Small intestine (tissue), 7 donors: ENCODE data around the gene MUC16. TPM values are rescaled to one million over a fixed set of nuclear protein-coding genes. Genes with fewer than 3 reads are reported as not detected.

ENCODE experiments used
- DNase-seq, 2 donors: peaks; one replicate each; pipeline versions ENCODE4 v3.0.0 to v3.0.0-alpha.2; 2013
- FAIRE-seq: peaks from 2 replicates; lab custom pipeline; 2012; peaks lifted over from hg19 to GRCh38; lab: Jason Lieb, UNC
- H3K27ac ChIP-seq, 3 donors: one replicate each; pipeline ENCODE4 v1.5.1; 2013; ENCODE audit warnings: low read length in 2 of 3, mild to moderate bottlenecking in 2 of 3, control low read depth in 1 of 3, inconsistent platforms in 1 of 3, low read depth in 1 of 3, moderate library complexity in 1 of 3
- H3K27me3 ChIP-seq, 3 donors: one replicate each; pipeline ENCODE4 v1.6.1; 2013; ENCODE audit warnings: low read length in 3 of 3, inconsistent platforms in 1 of 3; ENCODE audit not compliant: control insufficient read depth in 3 of 3, insufficient read depth in 3 of 3
- H3K36me3 ChIP-seq, 3 donors: one replicate each; pipeline ENCODE4 v1.6.1; 2013; ENCODE audit warnings: low read length in 3 of 3, inconsistent platforms in 1 of 3, low read depth in 1 of 3, mild to moderate bottlenecking in 1 of 3, moderate library complexity in 1 of 3; ENCODE audit not compliant: control insufficient read depth in 3 of 3, insufficient read depth in 2 of 3
- H3K4me1 ChIP-seq, 3 donors: one replicate each; pipeline ENCODE4 v1.6.1; 2013; ENCODE audit warnings: low read length in 2 of 3, inconsistent platforms in 1 of 3, low read depth in 1 of 3, mild to moderate bottlenecking in 1 of 3, moderate library complexity in 1 of 3; ENCODE audit not compliant: control insufficient read depth in 3 of 3, insufficient read depth in 2 of 3
- H3K4me3 ChIP-seq, 3 donors: one replicate each; pipeline ENCODE4 v1.5.1; 2013; ENCODE audit warnings: low read length in 3 of 3, control low read depth in 1 of 3, inconsistent platforms in 1 of 3, low read depth in 1 of 3, mild to moderate bottlenecking in 1 of 3, moderate library complexity in 1 of 3
- H3K9me3 ChIP-seq, 2 donors: one replicate each; pipeline ENCODE4 v1.6.1; 2013; ENCODE audit warnings: low read depth in 1 of 2, low read length in 1 of 2; ENCODE audit not compliant: control insufficient read depth in 2 of 2, insufficient read depth in 1 of 2
- WGBS, 3 donors: extraction: QIAGEN DNeasy Blood & Tissue Kit; methylation state at CpG; one replicate each; pipeline ENCODE4 v1.1.7; 2013; 5-methylcytosine and 5-hydroxymethylcytosine counted together
- polyA plus RNA-seq, 4 donors: library from polyadenylated mRNA; stranded (reverse) in 3 of 4; unstranded in 1 of 4; fragments of 200-250 nt in 3 of 4; fragments of 120-200 nt in 1 of 4; gene quantifications; one replicate each; pipeline versions ENCODE4 v1.2.1 to v1.2.3, GENCODE V29; 2013
- donor health status: healthy with polysubstance abuse.
- donor health status: control.
- donor health status: control.
- donor health status: Bipolar disorder and iron deficiency.
- donor health status: healthy.

Gene MUC16
- polyA plus RNA-seq, 4 donors = under 0.01 TPM; not detected in 3

- FAIRE-seq (no peak), DNase-seq (no peak)
- 75 to 86% (median 78%) methylated on average over 27 of the region's 27 CpGs for WGBS, 3 donors
- Histone ChIP-seq H3K27ac (no peak overlapping the region), H3K4me3 (no peak overlapping the region), H3K4me1 (no peaks in the 10 kb centered on the region), H3K9me3 (no peaks in the 10 kb centered on the region), H3K27me3 (no peaks in the 10 kb centered on the region), H3K36me3 (no peaks in the 10 kb centered on the region)
Observed at GRCh38 chr19:9018163-9018875, 8.1 kb upstream of the MUC16 start.

- H3K27ac ChIP-seq = no peak overlapping the region
- peaks cover 0 to 2% (median 0%) of the 10 kb centered on the region in 3 donors for H3K27me3 ChIP-seq
- no peak for FAIRE-seq
- H3K36me3 ChIP-seq = no peaks in the 10 kb centered on the region
- H3K9me3 ChIP-seq = no peaks in the 10 kb centered on the region
- no peak overlapping the region for H3K4me3 ChIP-seq
- 13 to 39% (median 29%) methylated on average over 7 of the region's 7 CpGs for WGBS, 3 donors
- H3K4me1 ChIP-seq = no peaks in the 10 kb centered on the region
- no peak for DNase-seq
Observed at GRCh38 chr19:9014803-9015202, 4.6 kb upstream of the MUC16 start.

- H3K4me3 ChIP-seq = no peak overlapping the region
- DNase-seq (no peak), FAIRE-seq (no peak)
- H3K9me3 ChIP-seq = no peaks in the 10 kb centered on the region
- no peak overlapping the region for H3K27ac ChIP-seq
- no peaks in the 10 kb centered on the region for H3K4me1 ChIP-seq
- peaks cover 0 to 2% (median 0%) of the 10 kb centered on the region in 3 donors for H3K27me3 ChIP-seq
- 85 to 92% (median 91%) methylated on average over 1 of the region's 1 CpG for WGBS, 3 donors
- H3K36me3 ChIP-seq = no peaks in the 10 kb centered on the region
Observed at GRCh38 chr19:9013988-9014387, 3.8 kb upstream of the MUC16 start.

- Histone ChIP-seq H3K4me1 (no peaks in the 10 kb centered on the region), H3K36me3 (no peaks in the 10 kb centered on the region), H3K27ac (no peak overlapping the region), H3K4me3 (no peak overlapping the region), H3K27me3 (peaks cover 0 to 2% (median 0%) of the 10 kb centered on the region in 3 donors), H3K9me3 (no peaks in the 10 kb centered on the region)
- no peak for DNase-seq
- no peak for FAIRE-seq
- 62 to 67% (median 67%) methylated on average over 2 of the region's 2 CpGs for whole genome bisulfite sequencing, 3 donors
Observed at GRCh38 chr19:9011875-9012274, 1.7 kb upstream of the MUC16 start.

GRCh38 chr19:9010693-9011092, 484 bp upstream of the MUC16 start:
- H3K36me3 ChIP-seq = no peaks in the 10 kb centered on the region
- no peak for DNase-seq
- H3K9me3 ChIP-seq = no peaks in the 10 kb centered on the region
- FAIRE-seq = no peak
- H3K27me3 ChIP-seq = peaks cover 0 to 2% (median 0%) of the 10 kb centered on the region in 3 donors
- H3K4me1 ChIP-seq = no peaks in the 10 kb centered on the region
- no peak overlapping the region for H3K27ac ChIP-seq
- H3K4me3 ChIP-seq = no peak overlapping the region
- 55 to 76% (median 71%) methylated on average over 12 of the region's 12 CpGs for WGBS, 3 donors

- DNase-seq (no peak), FAIRE-seq (no peak)
- no peaks in the 10 kb centered on the region for H3K36me3 ChIP-seq
- WGBS, 3 donors = 72 to 80% (median 75%) methylated on average over 10 of the region's 10 CpGs
- H3K4me1 ChIP-seq = no peaks in the 10 kb centered on the region
- H3K27me3 ChIP-seq = peaks cover 0 to 2% (median 0%) of the 10 kb centered on the region in 3 donors
- no peak overlapping the region for H3K27ac ChIP-seq
- no peaks in the 10 kb centered on the region for H3K9me3 ChIP-seq
- H3K4me3 ChIP-seq = no peak overlapping the region
Observed at GRCh38 chr19:9009431-9009830, 778 bp downstream of the MUC16 start.

- Histone ChIP-seq H3K27ac (no peak overlapping the region), H3K36me3 (no peaks in the 10 kb centered on the region), H3K27me3 (peaks cover 0 to 2% (median 0%) of the 10 kb centered on the region in 3 donors), H3K4me3 (no peak overlapping the region), H3K9me3 (no peaks in the 10 kb centered on the region), H3K4me1 (no peaks in the 10 kb centered on the region)
- no peak for FAIRE-seq
- WGBS, 3 donors = 33 to 60% (median 48%) methylated on average over 10 of the region's 10 CpGs
- no peak for DNase-seq
Observed at GRCh38 chr19:9008667-9009066, 1.5 kb downstream of the MUC16 start.

GRCh38 chr19:9000933-9001332, 9.3 kb downstream of the MUC16 start:
- Histone ChIP-seq H3K9me3 (no peaks in the 10 kb centered on the region), H3K27me3 (no peaks in the 10 kb centered on the region), H3K4me3 (no peak overlapping the region), H3K4me1 (no peaks in the 10 kb centered on the region), H3K36me3 (no peaks in the 10 kb centered on the region), H3K27ac (no peak overlapping the region)
- DNase-seq (no peak), FAIRE-seq (no peak)
- WGBS, 3 donors = 79 to 89% (median 84%) methylated on average over 5 of the region's 5 CpGs

- Histone ChIP-seq H3K27ac (no peak overlapping the region), H3K27me3 (no peaks in the 10 kb centered on the region), H3K36me3 (no peaks in the 10 kb centered on the region), H3K4me1 (no peaks in the 10 kb centered on the region), H3K4me3 (no peak overlapping the region), H3K9me3 (no peaks in the 10 kb centered on the region)
- WGBS, 3 donors = 72 to 75% (median 75%) methylated on average over 10 of the region's 10 CpGs
- FAIRE-seq (no peak), DNase-seq (no peak)
Observed at GRCh38 chr19:8988204-8988603, 22.0 kb downstream of the MUC16 start.
